ENCODE measurements around the gene GBA2.

DNA sequence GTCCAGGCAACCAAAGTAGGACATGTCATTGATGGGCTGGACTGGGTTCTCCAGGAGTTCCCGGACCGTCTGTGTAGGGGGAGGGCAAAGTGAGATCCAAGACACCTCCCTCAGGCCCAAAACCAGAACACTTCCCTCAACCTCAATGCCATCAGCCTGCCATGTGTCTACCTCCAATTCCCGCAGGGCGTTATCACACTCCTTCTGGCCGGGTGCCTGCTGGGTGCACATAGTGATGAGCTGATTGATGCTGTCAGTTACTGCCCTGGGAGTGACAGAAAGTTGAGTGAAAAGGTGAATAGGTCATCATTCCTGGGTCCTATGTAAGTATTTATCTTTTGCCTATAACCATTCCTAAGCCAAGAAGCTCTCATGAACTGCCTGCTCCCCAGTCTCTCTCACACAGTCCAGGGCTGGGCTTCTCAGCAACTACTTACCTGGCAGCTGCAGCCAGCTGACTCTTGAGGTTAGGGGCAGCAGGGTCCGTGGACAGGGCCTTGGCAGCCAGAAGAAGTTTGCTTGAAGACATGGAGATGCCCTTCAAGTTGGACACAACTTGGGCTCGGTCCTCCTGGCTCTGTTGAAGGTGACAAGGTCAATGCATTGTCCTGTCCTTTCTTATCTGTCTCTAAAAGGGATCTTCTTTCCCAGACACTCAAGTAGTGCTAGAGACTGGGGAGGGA lies 38.1 kb downstream of the GBA2 start:
- TF ChIP-seq CTCF (IDR thresholded peaks at IDR 0.05) (no peak), POLR2A (IDR thresholded peaks at IDR 0.05) (no peak)
